Muscle of back (tissue), 13 donors: Measurements from ENCODE around the gene CDKN3. TPM values are rescaled to one million over a fixed set of nuclear protein-coding genes. Genes with fewer than 3 reads are reported as not detected.

Source experiments
- DNase-seq, 3 donors: peaks; one replicate each; pipeline versions ENCODE4 v3.0.0 to v3.0.0-alpha.2; 2013
- long read RNA-seq, 9 donors: transcript quantifications; one replicate each; lab custom pipeline, GENCODE V29; 2026
- polyA plus RNA-seq, 10 donors: library from polyadenylated mRNA; unstranded; fragments of 120-200 nt; gene quantifications; one replicate each; pipeline ENCODE4 v1.2.1, GENCODE V29; 2013; ENCODE audit not compliant: insufficient read length in 10 of 10

CDKN3 gene, protein sequence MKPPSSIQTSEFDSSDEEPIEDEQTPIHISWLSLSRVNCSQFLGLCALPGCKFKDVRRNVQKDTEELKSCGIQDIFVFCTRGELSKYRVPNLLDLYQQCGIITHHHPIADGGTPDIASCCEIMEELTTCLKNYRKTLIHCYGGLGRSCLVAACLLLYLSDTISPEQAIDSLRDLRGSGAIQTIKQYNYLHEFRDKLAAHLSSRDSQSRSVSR
- 10 to 100 TPM; 24.3 to 36.7 (median 30.5) TPM for polyA plus RNA-seq
- long read RNA-seq, donor 1, transcript CDKN3-202 (8 exons, 893 nt) = major isoform, 5 of 6 reads
- long read RNA-seq, donor 1, partial matches to known transcripts = 0 of 6 reads
- long read RNA-seq, donor 1, other reads (novel, unspliced or antisense) = 0 of 6 reads
- long read RNA-seq, donor 2, transcript CDKN3-202 (8 exons, 893 nt) = major isoform, 5 of 6 reads
- long read RNA-seq, donor 2, partial matches to known transcripts = 0 of 6 reads
- long read RNA-seq, donor 2, other reads (novel, unspliced or antisense) = 0 of 6 reads
- long read RNA-seq, donor 3 = 0 reads
- long read RNA-seq, donor 4, partial matches to known transcripts = 0 of 3 reads
- long read RNA-seq, donor 4, other reads (novel, unspliced or antisense) = 0 of 3 reads
- long read RNA-seq, donor 5, transcript CDKN3-202 (8 exons, 893 nt) = major isoform, 13 of 13 reads
- long read RNA-seq, donor 5, partial matches to known transcripts = 0 of 13 reads
- long read RNA-seq, donor 5, other reads (novel, unspliced or antisense) = 0 of 13 reads
- long read RNA-seq, donor 6, transcript CDKN3-202 (8 exons, 893 nt) = major isoform, 7 of 444 reads
- long read RNA-seq, donor 6, partial matches to known transcripts = 208 of 444 reads
- long read RNA-seq, donor 6, other reads (novel, unspliced or antisense) = 228 of 444 reads
- long read RNA-seq, donor 7, transcript CDKN3-202 (8 exons, 893 nt) = major isoform, 10 of 12 reads
- long read RNA-seq, donor 7, partial matches to known transcripts = 0 of 12 reads
- long read RNA-seq, donor 7, other reads (novel, unspliced or antisense) = 0 of 12 reads
- long read RNA-seq, donor 8, transcript CDKN3-202 (8 exons, 893 nt) = major isoform, 7 of 7 reads
- long read RNA-seq, donor 8, partial matches to known transcripts = 0 of 7 reads
- long read RNA-seq, donor 8, other reads (novel, unspliced or antisense) = 0 of 7 reads
- long read RNA-seq, donor 9 = 0 reads

- DNase-seq = peak; percentile 98 to 99 (median 99)
Observed at GRCh38 chr14:54396493-54397335, at the start of gene CDKN3. Gene CDKN3, plus strand, starts transcription at chr14:54397007. Its CDS starts 62 bp downstream, at chr14:54397069.

- DNase-seq = no peak
Observed at GRCh38 chr14:54347044-54347443, 49.8 kb upstream of the CDKN3 start.

DNA sequence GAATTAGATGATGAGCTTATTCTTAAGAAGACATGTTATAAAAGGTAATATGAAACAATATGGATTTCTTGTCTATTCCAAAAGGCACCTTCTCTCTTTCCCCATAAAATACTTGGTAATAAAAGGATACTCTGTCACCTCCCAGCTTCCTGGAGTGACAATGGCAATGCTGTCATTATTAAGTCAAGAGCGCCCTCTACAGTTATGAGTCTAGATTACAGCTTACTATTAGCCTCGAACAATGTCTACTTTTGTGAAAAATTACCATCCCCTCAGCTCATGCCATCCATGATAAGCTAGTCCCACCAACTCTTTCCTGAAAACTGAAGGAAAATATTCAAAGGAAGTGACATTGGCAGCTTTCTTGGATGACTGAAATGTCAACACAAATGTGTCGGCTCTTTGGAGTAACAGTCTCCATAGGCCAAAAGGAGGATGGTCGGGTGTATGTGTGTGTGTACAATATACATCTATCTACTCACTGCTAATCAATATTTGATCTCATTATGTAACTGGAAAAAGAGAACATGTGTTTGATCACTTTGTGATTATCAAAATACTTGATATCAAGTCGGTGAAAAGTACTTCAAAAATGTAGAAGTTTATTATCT, 48.7 kb upstream of the CDKN3 start:
- DNase-seq = peak; percentile 45 to 71 (median 55)

- DNase-seq = peak in 1 of 3 donors; percentile 54
Observed at GRCh38 chr14:54348923-54349620, 47.7 kb upstream of the CDKN3 start.

GRCh38 chr14:54349713-54350112, 47.1 kb upstream of the CDKN3 start:
- peak in 1 of 3 donors; percentile 30 for DNase-seq

- peak in 2 of 3 donors; percentile 43 to 68 for DNase-seq
Observed at GRCh38 chr14:54350203-54350602, 46.6 kb upstream of the CDKN3 start.

- no peak for DNase-seq
Observed at GRCh38 chr14:54353266-54353665, 43.5 kb upstream of the CDKN3 start.

GRCh38 chr14:54353694-54354093, 43.1 kb upstream of the CDKN3 start:
- no peak for DNase-seq

GRCh38 chr14:54354096-54354495, 42.7 kb upstream of the CDKN3 start:
- no peak for DNase-seq

DNA sequence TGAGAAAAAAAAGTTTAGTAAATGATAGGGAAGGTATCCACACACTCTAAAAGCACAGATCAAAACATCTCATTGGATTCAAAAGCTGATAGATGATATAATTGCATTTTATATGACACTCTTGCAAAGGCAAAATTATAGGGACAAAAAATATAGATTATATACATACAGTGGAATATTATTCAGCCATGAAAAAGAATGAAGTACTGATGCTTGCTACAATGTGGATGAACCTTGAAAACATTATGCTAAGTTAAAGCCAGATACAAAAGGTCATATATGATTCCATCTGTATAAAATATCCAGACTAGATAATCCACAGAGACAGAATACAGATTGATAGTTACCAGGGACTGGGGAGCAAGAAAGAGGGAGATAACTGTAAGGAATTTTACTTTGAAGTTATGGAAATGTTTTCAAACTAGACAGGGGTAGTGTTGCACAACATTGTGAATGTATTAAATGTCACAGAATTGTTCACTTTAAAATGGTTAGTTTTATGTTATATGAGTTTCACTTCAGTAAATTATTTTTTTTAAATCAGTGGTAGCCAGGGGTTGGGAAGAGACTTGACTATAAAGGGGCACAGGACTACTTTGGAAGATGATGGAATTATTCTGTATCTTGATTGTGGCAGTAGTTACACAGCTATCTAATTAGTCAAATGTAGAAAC, 41.7 kb upstream of the CDKN3 start:
- no peak for DNase-seq

DNA sequence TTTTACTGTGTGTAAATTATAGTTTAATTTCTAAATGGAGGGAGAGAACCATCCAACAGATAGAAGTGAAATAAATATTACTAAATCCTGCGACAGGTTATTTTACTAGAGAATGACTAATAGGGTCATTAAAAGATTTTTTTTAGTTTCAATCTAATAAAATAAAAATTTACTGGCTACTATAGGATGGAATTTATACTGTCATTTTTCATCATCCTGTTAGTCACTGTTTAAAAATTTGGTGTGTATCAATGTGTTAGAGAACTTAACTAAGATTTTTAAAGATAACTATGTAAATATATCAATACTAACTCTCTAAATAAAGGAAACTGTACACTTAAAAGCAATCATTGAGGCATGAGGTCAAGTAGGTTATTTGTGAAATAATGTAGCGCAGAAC, 41.1 kb upstream of the CDKN3 start:
- no peak for DNase-seq

DNA sequence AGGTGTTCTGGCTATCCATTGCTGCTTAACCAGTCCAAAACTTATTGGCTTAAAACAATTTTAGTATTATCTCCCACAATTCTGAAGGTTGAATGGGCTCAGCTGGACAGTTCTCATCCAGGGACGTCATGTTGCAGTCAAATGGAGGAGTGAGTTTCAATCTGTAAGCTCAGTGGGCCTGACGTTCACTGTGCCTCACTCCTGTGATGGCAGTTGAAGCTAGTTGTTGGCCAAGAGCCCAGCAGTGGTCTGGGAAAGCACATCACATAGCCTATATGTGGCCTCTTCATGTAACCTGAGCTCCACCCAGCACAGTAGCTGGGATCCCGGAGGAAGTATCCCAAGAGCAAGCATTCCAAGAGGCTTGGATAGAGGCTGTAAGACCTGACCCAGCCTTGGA, 40.6 kb upstream of the CDKN3 start:
- peak; percentile 46 to 70 (median 47) for DNase-seq

DNA sequence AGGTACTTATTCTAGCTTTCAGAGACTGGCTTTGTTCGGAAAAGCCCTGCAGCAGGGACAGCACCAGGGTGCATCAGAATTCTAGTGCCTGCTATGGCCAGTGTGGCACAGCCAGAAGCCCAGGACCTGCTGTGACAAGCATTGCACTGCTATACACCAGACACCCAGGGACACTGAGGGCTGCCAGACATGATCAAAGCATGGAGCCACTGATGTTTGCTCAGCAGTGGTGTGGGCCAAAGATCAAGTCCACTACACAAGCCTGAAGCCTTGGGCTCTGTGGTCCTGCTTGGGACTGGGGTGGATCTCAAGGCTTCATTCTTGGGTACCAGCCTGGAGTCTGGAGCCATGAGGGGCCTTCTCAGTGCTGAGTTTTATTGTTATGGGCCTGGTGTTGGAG, 36.1 kb upstream of the CDKN3 start:
- DNase-seq = no peak

DNA sequence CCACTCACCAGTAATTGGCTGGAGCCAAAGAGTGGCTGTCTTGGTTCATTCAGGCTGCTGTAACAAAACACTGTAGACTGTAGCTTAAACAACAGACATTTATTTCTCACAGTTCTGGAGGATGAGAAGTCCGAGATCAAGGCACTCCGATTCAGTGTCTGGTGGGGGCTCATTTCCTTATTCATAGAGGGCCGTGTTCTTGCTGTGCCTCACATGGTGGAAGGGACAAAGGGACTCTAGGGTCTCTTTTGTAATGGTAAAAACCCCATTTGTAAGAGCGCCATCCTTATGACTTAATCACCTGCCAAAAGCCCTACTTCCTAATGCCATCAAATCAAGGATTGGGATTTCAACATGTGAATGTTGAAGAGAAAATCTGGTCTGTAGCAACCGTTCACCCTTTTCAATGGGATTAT, 34.7 kb upstream of the CDKN3 start:
- no peak for DNase-seq

- no peak for DNase-seq
Observed at GRCh38 chr14:54362759-54363437, 33.9 kb upstream of the CDKN3 start.

DNA sequence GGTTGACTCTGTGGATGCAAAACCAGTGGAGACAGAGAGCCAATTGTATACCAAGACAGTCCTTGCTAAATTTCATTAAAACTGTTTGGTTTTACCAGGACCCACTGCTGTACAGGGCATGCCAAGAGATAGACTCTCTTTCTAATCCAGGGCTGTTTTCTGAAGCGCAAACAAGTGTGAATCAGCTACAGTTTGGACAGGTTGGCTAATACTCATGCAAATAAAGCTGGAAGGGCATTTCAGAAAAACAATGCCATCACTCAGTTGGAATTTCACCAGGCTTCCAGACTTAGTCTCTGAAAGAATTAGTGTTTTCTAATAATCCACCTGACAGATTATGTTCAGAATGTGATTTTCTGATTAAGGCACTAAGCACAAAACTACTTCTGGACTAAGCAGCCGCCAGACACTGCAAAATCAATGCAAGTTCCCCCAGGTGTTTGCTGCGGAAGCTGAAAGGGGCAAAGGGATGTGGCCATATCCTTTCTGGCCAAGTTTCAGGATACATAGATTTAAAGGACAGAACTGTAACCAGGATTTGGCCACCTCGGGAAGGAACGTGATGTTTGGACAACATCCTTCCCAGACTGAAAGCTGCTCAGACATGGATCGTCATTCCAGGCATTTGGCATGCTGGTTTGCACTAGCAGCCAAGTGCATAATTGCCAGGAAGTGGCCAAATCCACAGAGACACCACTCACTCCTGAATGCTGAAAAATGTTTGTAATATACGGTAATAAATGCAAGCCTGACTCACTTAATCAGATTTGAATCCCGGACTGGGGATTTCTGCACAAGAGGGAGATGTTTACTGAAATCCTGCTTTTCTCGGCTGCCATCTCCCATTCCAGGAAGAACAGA, 32.0 kb upstream of the CDKN3 start:
- peak; percentile 60 to 77 (median 67) for DNase-seq
